NCI-H446 treated with DMSO at 0.1 percent for 48 hours (cell line): ENCODE results near the gene AOAH.
A peak's percentile ranks its signal among the peaks of the same experiment; 100 is the strongest.

Source experiments
- DNase-seq: peaks from one replicate; lab custom pipeline; 2025; lab: John Stamatoyannopoulos, UW

AOAH gene, protein sequence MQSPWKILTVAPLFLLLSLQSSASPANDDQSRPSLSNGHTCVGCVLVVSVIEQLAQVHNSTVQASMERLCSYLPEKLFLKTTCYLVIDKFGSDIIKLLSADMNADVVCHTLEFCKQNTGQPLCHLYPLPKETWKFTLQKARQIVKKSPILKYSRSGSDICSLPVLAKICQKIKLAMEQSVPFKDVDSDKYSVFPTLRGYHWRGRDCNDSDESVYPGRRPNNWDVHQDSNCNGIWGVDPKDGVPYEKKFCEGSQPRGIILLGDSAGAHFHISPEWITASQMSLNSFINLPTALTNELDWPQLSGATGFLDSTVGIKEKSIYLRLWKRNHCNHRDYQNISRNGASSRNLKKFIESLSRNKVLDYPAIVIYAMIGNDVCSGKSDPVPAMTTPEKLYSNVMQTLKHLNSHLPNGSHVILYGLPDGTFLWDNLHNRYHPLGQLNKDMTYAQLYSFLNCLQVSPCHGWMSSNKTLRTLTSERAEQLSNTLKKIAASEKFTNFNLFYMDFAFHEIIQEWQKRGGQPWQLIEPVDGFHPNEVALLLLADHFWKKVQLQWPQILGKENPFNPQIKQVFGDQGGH

DNA sequence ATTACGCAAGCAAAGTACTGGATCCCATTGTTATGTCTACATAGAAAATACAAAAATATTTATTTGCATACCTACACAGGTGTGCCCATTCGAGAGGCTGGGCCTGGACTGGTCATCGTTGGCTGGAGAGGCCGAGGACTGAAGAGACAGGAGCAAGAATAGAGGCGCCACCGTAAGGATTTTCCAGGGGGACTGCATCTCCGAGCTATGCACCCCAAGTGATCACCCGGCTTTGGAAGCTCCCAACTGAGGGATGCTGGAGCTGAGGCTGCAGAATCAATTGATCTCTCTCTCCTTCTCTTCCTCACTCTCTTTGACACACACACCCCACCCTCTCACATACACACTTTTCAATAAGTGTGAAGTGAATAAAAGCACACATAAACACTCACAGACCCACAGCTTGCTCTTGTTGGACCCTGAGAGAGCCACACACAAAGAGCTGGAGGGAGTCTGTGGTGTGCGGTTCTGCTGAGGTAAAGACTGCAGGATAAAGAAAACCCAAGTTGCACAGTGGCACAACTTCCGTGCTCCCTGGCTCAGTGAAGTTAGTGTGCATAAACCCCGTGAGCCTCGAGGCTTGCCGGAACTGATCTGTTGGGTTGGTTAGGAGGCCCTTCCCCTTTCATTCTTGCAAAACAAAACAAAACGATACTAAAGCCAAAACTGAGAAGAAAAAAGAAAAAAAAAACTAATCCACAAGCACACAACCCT, at the start of gene AOAH:
Gene AOAH (minus strand): TSS at position 544 of the 714 bp plus-strand sequence. CDS start 346 bp downstream, at position 198.
- DNase-seq, result no peak

DNA sequence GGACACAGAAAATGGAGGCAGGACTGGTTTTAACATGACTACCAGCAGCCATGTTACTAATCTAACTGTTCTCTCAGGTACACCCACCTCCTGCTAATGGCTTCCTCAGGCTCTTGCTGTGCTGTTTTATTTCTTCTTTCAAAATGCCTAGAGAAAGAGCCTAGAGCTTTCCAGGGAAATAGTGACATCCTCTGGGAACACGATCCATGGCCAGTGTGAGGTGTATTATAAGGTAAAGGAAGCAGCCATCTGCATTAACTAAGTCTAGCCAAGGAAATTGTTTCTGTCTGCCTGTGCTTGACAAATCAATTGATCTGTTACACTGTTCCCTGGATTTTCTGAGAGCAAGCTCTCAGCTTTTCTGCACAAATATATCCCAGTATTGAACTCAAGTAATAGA, 42.2 kb upstream of the AOAH start:
- DNase-seq, result no peak

DNA sequence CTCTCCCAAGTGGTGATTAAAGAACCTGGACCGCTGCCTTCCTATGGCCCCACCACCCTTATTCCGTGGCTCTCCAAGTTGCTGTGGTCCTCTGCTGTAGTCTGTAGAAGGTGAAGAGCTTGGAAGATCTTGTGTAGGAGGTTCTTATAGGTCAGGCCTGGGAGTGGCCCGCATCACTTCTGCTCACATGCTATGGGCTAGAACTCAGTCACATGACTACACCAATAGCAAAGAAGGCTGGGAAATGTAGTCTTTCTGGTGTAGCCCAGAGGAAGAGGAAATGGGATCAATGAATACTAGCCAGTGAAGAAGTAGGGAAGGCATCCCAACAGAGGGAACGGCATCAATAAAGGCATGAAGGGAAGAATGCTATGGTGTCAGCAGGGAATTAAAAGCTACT, 41.3 kb upstream of the AOAH start:
- DNase-seq, result no peak

DNA sequence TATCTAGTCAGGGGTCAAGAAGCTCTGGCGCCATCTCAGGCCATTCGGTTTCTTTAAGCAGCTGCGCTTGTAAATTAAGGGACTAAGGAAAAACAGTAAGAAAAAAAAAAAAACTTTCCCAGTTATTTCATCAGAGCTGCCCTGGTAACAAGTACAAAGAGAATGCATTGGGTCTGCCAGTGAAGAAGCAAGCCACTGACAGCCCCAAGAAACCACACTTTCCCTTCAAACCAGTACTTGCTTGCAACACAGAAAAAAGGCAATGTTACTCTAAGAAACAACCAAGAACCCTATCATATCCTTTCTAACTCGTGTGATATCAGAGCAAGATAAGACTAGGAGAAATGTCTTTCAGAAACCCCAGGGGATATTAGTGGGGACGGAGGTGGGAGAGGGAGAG, 40.6 kb upstream of the AOAH start:
- no peak for DNase-seq

DNA sequence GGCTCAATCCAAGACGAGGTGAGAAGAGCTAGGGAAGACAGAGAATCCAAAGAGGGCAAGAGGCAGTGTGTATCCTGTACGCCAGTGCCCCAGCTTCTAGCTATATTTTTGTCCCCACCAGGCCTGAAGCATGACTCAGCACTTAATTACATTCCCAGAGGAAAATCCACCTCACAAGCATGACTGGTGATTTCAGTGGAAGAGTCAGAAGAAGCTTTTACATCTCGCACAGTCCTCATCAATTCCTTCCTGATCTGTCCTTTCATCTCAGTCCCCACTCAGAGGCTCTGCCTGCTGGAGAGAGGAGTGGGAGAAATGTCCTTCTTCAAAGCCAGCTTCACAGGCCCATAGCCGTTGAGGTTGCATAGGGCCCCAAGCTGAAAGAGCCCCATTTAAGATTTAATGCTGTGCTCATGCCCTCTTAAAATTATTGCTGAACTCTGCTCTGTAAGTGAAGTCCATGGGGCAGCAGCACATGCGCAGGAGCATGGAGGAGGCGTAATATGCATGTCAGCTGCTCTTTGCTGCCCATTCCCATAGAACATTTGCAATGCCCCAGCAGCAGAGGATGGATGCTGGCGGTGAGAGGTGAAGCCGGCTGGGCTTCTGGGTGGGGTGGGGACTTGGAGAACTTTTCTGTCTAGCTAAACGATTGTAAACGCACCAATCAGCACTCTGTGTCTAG, 39.0 kb upstream of the AOAH start:
- no peak for DNase-seq

DNA sequence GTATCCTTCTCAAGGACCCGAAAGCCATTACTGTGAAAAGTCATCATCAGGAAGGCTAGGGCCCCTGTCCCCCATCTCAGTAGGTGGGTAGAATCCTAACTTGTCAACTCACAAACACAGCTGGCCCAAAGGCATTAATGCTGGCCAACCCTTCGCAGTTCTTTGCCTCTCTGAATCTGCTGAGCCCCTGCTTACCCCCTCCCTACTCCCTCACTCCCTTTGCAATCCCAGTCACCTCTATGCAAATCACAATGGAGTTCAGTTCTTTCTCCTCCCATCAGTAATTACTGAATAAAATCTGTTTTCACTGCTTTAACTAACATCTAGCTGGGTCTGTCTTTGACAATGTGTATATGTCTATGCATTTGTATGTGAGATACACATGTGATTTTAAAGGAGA, 38.1 kb upstream of the AOAH start:
- DNase-seq, result no peak

DNA sequence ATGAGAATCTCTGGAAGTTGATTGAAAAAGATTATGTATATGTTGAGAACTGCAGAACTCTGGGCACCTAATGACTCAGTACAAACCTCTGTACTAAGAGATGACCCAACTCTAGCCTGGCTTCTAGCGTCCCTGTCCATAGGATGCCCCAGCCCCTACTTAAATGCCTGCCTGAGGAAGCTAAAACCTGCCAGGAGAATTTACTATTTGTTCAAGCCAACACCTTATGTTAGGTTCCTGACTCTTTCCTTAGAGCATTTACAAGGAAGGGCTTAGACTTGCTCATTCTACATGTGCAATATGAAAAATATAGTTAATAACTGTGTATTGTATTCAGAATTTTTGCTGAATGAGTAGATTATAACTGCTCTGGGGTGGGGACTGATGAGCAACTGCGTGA, 37.5 kb upstream of the AOAH start:
- no peak for DNase-seq

DNA sequence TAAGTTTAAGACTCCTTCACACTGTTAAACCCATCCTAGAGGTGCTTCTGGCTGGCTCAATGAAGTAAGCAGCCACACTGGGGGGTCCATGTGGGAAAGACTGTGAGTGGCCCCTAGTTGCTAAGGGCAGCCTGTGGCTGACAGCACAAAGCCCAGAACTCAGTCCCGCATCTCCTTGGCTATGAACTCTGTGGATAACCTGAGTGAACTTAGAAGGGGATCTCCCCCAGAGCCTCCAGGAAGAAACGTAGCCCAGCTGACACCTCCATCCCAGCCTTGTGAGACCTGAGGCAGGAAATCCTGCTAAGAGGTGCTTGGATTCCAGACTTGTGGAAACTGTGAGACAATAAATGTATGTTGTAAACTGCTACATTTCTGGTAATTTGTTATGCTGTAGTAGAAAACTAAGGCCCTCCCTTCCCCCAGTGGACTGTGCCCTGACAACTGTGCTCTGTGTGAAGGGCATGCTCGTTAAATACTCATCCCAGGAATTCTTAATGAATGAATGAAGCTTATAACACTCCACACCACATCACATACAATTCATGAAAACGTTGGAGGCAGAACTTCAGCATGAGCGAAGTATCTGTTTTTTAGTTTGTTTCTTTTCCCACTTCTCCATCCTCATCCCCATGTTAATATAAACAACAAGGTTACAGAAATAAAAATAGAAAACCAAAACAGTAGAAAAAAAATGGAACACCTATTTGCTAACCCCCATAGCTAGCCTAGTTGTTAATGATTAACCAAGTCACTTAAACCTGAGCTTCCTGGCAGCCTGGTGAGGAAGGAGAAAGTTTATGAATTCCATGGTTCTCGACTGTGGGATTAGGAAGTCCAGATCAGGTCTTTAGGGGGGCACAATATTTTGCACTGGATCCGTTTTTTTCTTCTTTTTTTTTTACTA, 36.8 kb upstream of the AOAH start:
- DNase-seq, result no peak

DNA sequence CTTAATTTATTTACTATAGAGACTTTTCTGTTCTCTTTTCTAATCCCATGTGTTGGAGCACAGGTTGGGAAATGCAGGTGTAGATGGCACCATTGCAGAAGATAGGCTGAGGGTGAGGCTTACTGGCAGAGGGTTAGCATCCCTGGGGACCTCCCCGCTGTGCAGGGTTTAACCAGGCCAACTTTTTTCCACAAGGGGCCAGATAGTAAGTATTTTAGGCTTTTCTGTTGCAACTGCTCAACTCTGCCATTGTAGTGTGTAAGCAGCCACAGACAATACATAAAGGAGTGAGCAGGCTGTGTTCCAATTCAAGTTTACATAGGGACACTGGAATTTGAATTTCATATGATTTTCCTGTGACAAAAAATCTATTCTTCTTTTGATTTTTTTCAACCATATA, 34.6 kb upstream of the AOAH start:
- no peak for DNase-seq

DNA sequence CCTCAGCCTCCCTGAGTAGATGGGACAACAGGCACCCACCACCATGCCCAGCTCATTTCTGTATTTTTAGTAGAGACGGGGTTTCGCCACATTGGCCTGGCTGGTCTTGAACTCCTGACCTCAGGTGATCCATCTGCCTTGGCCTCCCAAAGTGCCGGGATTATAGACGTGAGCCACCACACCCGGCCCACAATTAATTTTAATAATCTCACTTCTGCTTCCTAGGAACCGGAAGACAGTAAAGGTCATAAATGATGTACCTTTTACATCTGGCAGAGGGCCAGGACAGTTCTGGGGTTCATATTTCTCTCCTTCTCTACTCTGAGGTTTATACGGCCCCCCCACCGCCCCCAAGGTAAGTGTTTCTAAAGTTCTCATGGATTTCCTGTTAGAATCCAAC, 31.2 kb upstream of the AOAH start:
- DNase-seq, result no peak

DNA sequence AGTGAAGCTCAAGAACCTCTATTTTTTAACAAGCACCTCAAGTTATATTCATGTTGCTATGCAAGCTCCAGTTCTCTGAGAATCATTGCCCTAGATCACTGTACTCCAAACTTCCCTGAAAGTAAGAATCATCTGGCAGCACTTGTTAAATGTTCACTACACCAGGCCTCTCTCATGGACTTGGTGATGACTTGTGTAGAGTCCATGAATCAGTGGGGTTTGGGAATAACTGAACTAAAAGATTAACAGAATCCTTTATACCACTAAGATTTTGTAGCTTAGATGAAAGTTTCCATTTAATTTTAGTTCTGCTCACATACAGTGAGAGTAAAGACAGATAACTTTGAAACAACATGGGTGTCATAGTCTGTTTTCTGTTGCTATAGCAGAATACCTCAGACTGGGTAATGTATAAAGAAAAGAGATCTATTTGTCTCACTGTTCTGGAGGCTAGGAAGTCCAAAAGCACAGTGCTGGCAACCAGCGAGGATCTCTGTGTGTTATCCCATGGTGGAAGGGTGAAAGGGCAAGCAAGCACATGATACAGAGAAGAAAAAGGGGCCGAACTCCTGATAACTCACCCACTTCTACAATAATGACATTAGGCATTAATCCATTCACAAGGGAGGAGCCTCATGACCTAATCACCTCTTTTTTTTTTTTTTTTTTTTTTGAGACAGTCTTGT, 27.9 kb upstream of the AOAH start:
- DNase-seq, result no peak

DNA sequence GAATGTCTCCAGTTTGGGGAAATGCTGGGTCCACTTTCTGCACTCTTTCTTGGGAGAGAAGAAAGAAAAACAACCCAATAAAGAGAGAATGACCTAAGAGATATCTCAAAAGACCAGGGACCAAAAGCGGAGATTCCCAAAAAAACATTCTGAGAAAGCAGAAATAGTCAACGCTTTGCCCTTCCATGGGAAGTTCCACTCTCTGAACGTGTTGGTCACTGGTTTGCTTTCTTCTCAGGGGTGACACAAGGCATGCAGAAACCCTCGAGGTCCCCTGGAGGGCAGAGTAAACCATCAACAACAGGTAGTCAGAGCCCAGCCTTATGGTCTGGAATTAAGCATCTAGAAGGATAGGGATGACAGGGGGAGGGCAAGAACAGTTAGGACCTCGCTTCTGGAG, 26.2 kb upstream of the AOAH start:
- DNase-seq, result no peak

DNA sequence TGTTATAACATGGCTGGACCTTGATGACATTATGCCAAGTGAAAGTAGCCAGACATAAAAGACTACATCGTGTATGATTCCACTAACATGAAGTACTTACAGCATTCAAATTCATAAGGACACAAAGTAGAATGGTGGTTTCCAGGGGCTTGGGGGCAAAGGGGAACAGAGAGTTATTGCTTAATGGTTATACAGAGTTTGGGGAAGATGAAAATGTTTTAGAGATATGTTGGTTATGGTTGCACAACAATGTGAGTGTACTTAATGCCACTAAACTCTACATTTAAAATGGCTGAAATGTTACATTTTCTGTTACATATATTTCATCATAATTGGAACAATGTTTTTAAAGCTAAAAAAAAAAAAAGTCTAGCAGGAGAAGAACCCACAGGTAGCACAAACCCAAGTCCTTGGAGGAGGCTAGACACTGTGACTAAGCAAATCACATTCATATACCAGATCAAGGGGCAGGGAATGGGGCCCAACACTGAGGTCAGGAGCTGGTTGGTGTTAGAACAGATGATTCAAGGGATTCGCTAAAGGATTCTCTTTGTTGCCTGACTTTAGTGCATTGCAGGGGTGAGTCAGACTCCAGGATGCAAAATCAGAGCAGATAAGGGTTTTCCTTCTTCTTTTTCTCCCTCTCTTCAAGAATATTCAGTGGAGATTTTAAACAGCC, 25.1 kb upstream of the AOAH start:
- no peak for DNase-seq

DNA sequence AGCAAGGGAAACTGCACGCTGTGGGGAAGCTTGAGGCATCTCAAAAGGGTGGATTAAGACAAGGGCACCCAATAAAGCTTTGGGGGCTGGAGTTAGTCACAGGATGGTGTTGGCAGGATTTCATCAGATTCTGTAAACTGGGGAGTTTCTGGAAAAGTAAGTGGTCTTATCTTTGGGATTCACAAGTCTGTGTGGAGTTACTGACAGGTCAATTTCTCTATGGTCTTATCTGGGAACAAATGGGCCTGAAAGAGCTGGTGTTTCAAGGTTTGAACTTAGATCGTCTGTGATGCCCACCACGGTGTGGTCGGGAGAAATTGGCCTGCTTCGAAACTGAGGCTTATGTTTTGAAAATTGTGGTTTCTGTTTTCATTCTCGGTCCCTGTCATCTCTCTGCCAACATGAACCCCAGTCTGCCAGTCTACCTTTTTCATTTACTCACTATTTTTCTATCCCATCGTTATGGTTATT, 23.8 kb upstream of the AOAH start:
- no peak for DNase-seq

DNA sequence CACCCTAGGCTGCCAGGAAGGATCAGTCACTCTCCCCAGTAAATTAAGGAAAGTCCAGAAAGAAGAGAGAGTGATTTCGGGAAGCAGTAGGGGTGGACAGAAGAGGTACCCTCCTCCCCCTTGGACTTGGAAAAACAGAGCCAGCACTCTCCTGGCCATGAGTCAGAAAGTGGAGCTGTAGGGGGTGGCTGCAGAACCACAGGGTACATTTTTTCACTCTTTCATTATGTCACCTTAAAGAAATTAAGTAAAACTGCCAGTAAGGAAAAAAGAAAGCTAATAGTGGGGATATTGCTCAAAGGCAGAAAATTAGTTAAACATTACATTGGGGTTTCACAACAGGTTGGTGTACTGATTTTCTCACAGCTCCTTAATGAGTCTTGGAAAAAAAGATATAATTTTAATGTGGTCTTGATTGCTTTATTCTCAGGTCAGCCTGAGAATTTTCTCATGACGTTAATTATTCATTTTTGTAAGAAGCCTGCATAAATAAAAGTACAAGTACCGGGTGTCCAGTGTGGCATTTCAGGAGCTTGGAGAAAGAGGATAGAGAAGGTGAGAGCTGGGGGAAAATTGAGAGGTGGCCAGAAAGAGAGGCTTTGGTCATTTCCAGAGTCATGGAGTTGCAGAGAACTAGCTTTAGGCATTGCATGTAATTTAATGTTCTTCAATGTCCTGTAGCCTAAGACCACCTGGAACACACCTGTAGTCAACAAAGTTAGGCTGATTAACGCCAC, 23.2 kb upstream of the AOAH start:
- no peak for DNase-seq

DNA sequence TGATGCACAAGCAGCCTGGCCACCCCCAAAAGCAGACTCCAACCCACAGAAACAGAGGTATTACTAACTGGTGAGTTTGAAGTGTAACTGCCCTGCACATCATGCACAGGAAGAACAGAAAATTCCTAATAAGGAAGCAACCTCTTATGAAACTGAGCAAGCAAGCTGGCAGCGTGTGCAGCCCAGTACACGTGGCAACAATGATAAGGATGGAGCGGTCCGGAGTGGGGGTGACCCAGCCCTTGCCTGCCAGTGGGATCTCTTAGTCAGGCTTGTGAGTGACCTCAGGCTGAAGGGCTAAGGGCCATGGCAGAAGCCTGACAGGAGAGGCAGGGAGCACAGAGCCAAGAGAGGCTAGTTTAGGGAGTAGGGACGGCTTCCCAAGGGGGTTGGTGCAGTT, 22.1 kb upstream of the AOAH start:
- DNase-seq, result no peak

DNA sequence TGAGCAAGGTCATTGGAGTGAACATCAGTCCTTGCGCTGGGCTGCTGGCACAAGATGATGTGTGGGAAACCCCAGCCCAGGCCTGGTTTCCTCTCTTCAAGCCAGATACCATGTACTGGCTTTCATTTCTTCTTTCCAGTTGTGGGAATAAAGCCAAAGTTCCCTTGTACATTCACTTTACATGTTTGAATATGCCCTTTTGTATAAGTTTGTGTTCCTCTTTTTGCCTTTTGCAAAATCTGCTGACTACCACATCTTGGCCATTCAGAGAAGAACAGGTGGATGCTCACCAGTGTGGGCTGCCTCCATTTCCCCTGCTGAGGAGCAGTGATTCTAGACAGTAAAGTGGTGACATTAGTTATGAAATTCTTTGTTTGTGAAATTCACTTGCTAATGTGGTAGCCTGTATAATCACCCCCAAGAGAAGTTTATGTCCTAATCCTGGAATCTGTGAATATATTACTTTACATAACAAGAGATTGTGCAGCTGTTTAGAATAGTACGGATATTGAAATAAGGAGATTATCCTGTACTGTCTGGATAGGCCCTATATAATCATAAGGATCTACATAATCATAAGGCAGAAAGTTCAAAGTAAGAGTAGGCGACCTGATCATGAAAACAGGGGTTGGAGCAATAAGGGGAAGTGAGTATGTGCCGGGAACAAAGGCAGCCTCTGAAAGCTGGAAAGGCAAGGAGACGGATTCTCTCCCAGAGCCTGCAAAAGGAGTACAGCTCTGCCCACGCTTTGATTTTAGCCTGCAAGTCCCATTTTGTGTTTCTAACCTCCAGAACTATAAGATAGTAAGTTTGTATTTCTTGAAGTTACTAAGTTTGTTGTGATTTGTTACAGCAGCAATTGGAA, 18.8 kb upstream of the AOAH start:
- DNase-seq, result no peak

DNA sequence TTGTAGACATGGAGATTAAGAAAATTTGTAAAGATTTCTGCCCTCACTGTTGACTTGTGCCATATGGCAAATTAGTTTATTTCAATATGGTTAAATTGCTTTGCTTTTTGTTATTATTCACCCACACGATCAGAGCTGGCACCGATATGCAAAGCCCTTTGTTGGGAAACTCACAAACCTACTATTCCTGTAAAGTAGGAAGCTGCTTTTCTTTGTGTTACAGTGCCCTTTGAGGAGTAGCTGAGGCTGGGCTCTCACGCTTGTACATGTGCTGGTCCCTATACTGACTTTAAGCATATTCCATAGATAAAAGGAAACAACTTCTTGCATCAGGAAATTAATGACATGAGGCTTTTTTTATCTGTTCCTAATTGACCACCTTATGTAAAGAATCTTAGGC, 17.6 kb upstream of the AOAH start:
- DNase-seq, result peak; percentile 9

DNA sequence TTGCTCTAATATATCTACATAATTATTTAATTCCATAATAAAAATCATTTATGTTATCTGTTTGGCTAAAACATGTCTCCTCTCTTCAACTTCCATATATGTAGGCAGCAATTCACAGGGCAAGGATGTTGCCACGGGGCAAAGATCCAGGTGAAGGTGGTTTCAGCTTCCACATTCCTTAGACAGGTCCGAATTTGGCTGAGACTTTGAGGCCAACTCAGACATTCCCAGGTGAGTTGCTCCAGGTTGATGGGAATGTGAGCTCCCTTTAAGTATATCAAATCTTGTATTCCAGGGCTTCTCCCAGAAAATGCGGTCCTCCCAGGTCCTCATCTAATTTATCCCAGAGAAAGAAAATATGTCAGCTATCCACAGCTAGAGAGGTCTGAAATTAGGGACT, 15.1 kb upstream of the AOAH start:
- DNase-seq, result no peak
